DOHH2 (cell line): ENCODE data around the gene XKR7.

ENCODE experiments used
- H3F3A ChIP-seq: fragments of 200-600 bp; sonication (generic), shearing (Covaris generic); 2 replicates; pipeline ENCODE4 v1.6.0; 2016; ENCODE audit warnings: antibody characterized with exemption, mild to moderate bottlenecking; ENCODE audit not compliant: control insufficient read depth, insufficient read depth
- H3K27ac ChIP-seq: fragments of 200-600 bp; sonication (generic); 2 replicates; pipeline ENCODE4 v1.5.1; 2014; ENCODE audit warnings: low read depth, mild to moderate bottlenecking, low read length, moderate library complexity
- H3K27me3 ChIP-seq: fragments of 200-600 bp; sonication (generic); 2 replicates; pipeline ENCODE4 v1.6.1; 2014; ENCODE audit warnings: mild to moderate bottlenecking, low read length, mixed read lengths; ENCODE audit not compliant: control insufficient read depth
- H3K36me3 ChIP-seq: fragments of 200-600 bp; sonication (generic); 2 replicates; pipeline ENCODE4 v1.6.1; 2014; ENCODE audit warnings: mild to moderate bottlenecking, low read length, moderate library complexity, mixed read lengths; ENCODE audit not compliant: control insufficient read depth
- H3K4me1 ChIP-seq: fragments of 200-600 bp; sonication (generic); 2 replicates; pipeline ENCODE4 v1.6.1; 2014; ENCODE audit warnings: mild to moderate bottlenecking, low read length, mixed read lengths; ENCODE audit not compliant: control insufficient read depth
- H3K4me2 ChIP-seq: fragments of 200-600 bp; sonication (generic); 2 replicates; pipeline ENCODE4 v1.6.0; 2014; ENCODE audit warnings: mild to moderate bottlenecking, low read length, moderate library complexity
- H3K4me3 ChIP-seq: fragments of 200-600 bp; sonication (generic); 2 replicates; pipeline ENCODE4 v1.5.1; 2014; ENCODE audit warnings: mild to moderate bottlenecking, low read length, mixed read lengths
- H3K79me2 ChIP-seq: fragments of 200-600 bp; sonication (generic); 2 replicates; pipeline ENCODE4 v1.6.1; 2014; ENCODE audit warnings: mild to moderate bottlenecking, low read length, mixed read lengths; ENCODE audit not compliant: control insufficient read depth
- H3K9me2 ChIP-seq: fragments of 200-600 bp; sonication (generic); replicated peaks from 2 replicates; pipeline ENCODE4 v1.6.1; 2014; ENCODE audit warnings: mild to moderate bottlenecking, low read length, mixed read lengths; ENCODE audit not compliant: control insufficient read depth
- H3K9me3 ChIP-seq: fragments of 200-600 bp; sonication (generic); 2 replicates; pipeline ENCODE4 v1.6.1; 2014; ENCODE audit warnings: antibody characterized with exemption, low read length, mixed read lengths; ENCODE audit not compliant: control insufficient read depth, insufficient read depth
- H4K20me1 ChIP-seq: fragments of 200-600 bp; sonication (generic); 2 replicates; pipeline ENCODE4 v1.6.0; 2014; ENCODE audit warnings: low read depth, mild to moderate bottlenecking, antibody characterized with exemption, low read length, moderate library complexity; ENCODE audit not compliant: control insufficient read depth, insufficient read depth
- CTCF ChIP-seq: fragments of 200-600 bp; sonication (generic); IDR thresholded peaks from one replicate; pipeline ENCODE4 v1.5.1; 2014; ENCODE audit warnings: antibody characterized with exemption, mild to moderate bottlenecking, low read depth, low read length; ENCODE audit not compliant: poor library complexity, severe bottlenecking
- EZH2phosphoT487 ChIP-seq: fragments of 200-600 bp; sonication (generic); IDR thresholded peaks from 2 replicates; pipeline ENCODE4 v1.6.1; 2017; ENCODE audit warnings: borderline replicate concordance, mild to moderate bottlenecking, antibody characterized with exemption, low read length, moderate library complexity, mixed read lengths

XKR7 gene

DNA sequence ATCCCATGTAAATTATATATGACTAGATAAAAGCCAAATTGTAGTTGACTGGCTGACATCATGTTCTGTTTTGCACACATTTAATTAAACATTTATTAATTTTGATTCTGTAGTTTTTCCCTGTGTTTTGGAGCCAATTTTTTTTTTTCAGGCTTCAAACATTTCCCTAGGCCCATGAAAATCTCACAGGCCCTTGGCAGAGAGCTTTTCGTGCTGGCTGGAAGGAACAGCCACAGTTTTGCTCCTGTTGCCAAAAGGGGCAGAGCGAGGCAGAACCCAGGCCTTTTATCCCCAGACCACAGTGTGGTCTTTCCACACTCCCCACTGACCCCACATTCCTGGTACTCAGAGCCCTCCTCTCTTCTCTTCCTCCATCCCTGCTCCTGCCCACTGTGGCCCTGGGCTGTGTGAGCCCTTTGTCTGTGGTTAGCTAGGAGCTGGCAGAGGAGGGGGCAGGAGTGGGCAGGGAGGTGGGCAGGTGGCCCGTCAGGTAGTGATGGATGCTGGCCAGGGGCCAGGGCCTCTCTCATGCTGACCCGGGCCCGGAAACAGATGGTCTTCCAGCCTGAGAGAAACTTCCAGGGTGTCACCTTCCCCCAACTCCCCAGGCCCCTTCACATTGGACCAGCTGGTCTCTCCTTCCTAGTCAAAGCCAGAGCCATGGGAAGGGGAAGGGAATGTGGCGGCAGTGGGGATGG, 22.8 kb downstream of the XKR7 start:
- peaks cover 31% of the 10 kb centered on the region for H3K27me3 ChIP-seq

GRCh38 chr20:31991339-31991705, 23.4 kb downstream of the XKR7 start:
- Histone ChIP-seq H3K79me2 (no peaks in the 10 kb centered on the region), H3K9me3 (no peaks in the 10 kb centered on the region), H3F3A (no peaks in the 10 kb centered on the region), H4K20me1 (no peaks in the 10 kb centered on the region), H3K36me3 (no peaks in the 10 kb centered on the region), H3K4me2 (no peak overlapping the region), H3K9me2 (no peaks in the 10 kb centered on the region), H3K27me3 (peaks cover 31% of the 10 kb centered on the region), H3K27ac (no peak overlapping the region), H3K4me1 (no peaks in the 10 kb centered on the region), H3K4me3 (no peak overlapping the region)
- TF ChIP-seq EZH2phosphoT487 = no peak
- TF ChIP-seq CTCF = no peak

More for the DNA sequence above, 22.8 kb downstream of the XKR7 start:
- Histone ChIP-seq H4K20me1 (no peaks in the 10 kb centered on the region), H3K4me1 (no peaks in the 10 kb centered on the region), H3F3A (no peaks in the 10 kb centered on the region), H3K4me3 (no peak overlapping the region), H3K9me3 (no peaks in the 10 kb centered on the region), H3K36me3 (no peaks in the 10 kb centered on the region), H3K9me2 (no peaks in the 10 kb centered on the region), H3K79me2 (no peaks in the 10 kb centered on the region), H3K4me2 (no peak overlapping the region), H3K27ac (no peak overlapping the region)
- TF ChIP-seq CTCF (no peak), EZH2phosphoT487 (no peak)

DNA sequence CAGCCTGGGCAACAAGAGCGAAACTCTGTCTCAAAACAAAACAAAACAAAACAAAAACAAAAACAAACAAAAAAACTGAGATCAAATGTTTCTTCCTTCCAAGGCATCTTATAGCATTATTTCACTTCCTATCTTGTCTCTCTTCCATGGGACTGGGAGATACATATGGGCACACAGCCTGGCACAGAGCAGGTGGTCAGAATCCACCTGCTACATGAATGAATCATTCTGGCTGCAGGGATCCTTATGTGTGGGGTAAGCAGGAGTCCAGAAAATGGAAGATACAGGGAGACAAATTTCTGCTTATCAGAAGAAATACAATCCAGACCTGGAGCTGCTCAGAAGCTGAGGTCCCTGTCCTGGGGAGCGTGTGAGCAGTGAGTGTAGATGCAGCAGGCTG, 24.1 kb downstream of the XKR7 start:
- H3K79me2 ChIP-seq = no peaks in the 10 kb centered on the region
- H3K9me2 ChIP-seq = no peaks in the 10 kb centered on the region
- H3K9me3 ChIP-seq = no peaks in the 10 kb centered on the region
- no peak overlapping the region for H3K4me2 ChIP-seq
- H3K36me3 ChIP-seq = no peaks in the 10 kb centered on the region
- H3K4me1 ChIP-seq = no peaks in the 10 kb centered on the region
- H3K27me3 ChIP-seq = peaks cover 31% of the 10 kb centered on the region
- H4K20me1 ChIP-seq = no peaks in the 10 kb centered on the region
- TF ChIP-seq EZH2phosphoT487 (no peak), CTCF (no peak)
- no peak overlapping the region for H3K4me3 ChIP-seq
- H3K27ac ChIP-seq = no peak overlapping the region
- no peaks in the 10 kb centered on the region for H3F3A ChIP-seq

DNA sequence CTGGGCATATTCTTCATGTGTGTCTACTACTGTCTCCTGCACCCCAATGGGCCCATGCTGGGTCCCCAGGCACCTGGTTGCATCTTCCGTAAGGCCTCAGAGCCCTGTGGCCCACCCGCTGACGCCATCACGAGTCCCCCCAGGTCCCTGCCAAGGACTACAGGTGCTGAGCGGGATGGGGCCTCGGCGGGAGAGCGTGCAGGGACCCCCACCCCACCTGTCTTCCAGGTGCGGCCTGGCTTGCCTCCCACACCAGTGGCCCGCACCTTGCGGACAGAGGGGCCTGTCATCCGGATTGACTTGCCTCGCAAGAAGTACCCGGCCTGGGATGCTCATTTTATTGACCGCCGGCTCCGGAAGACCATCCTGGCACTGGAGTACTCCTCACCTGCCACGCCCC, 29.0 kb downstream of the XKR7 start:
- no peaks in the 10 kb centered on the region for H3K9me2 ChIP-seq
- H3K4me1 ChIP-seq = no peaks in the 10 kb centered on the region
- H3K9me3 ChIP-seq = no peaks in the 10 kb centered on the region
- H3K27ac ChIP-seq = no peak overlapping the region
- H3K4me2 ChIP-seq = no peak overlapping the region
- H3K36me3 ChIP-seq = no peaks in the 10 kb centered on the region
- H3K79me2 ChIP-seq = no peaks in the 10 kb centered on the region
- no peaks in the 10 kb centered on the region for H3F3A ChIP-seq
- no peak for TF ChIP-seq EZH2phosphoT487
- peaks cover 31% of the 10 kb centered on the region for H3K27me3 ChIP-seq
- no peak overlapping the region for H3K4me3 ChIP-seq
- H4K20me1 ChIP-seq = no peaks in the 10 kb centered on the region
